ENCODE data around the gene RNF215. TPM values are rescaled to one million over a fixed set of nuclear protein-coding genes. Genes with fewer than 3 reads are reported as not detected.

Gene RNF215
- total RNA-seq, 1 experiment from 2014 or later = 48.8 TPM

DNA sequence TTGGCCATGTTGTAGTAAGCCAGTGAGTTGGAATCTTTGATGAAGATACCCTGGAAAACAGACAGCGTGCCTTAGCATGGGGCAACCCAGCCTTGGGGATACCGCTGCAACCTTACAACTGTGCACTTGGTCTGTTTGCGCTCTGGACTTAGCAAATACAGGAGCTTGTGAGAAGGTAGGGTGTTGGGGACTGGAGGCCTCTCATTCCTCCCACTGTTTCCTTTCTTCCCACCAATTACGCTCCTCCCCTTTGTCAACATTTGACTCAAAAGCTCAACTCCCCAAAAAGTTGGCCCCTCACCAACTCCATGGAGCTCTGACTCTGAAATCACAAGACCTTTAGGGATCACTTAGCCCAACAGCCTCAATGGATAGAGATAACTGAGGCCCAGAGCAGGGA is 52.6 kb downstream of the RNF215 start:
- Mint-ChIP-seq H3K4me3 (ENCODE audit: low read depth, unreplicated experiment) (no peak overlapping the region), H3K27me3 (ENCODE audit: unreplicated experiment) (no peaks in the 10 kb centered on the region), H3K27ac (ENCODE audit: unreplicated experiment) (no peak overlapping the region), H3K9me3 (ENCODE audit: low read depth, unreplicated experiment) (no peaks in the 10 kb centered on the region), H3K4me1 (ENCODE audit: low read depth, unreplicated experiment) (no peaks in the 10 kb centered on the region), H3K36me3 (ENCODE audit: insufficient read depth, unreplicated experiment) (peaks cover 57% of the 10 kb centered on the region)
- intact Hi-C loops (cut with micrococcal nuclease; ENCODE audit: unreplicated experiment) = no loop called here
- no TSS peak for BruUV-seq (replicated peaks)
- no peak for DNase-seq
- CTCF ChIA-PET = interaction anchor here (1.0 kb wide), 1 partner anchor 8 kb away, joined by 3 read pairs; the partner anchor contains the start of gene TBC1D10A
- TF ChIP-seq, protein P1, sequence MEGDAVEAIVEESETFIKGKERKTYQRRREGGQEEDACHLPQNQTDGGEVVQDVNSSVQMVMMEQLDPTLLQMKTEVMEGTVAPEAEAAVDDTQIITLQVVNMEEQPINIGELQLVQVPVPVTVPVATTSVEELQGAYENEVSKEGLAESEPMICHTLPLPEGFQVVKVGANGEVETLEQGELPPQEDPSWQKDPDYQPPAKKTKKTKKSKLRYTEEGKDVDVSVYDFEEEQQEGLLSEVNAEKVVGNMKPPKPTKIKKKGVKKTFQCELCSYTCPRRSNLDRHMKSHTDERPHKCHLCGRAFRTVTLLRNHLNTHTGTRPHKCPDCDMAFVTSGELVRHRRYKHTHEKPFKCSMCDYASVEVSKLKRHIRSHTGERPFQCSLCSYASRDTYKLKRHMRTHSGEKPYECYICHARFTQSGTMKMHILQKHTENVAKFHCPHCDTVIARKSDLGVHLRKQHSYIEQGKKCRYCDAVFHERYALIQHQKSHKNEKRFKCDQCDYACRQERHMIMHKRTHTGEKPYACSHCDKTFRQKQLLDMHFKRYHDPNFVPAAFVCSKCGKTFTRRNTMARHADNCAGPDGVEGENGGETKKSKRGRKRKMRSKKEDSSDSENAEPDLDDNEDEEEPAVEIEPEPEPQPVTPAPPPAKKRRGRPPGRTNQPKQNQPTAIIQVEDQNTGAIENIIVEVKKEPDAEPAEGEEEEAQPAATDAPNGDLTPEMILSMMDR (IDR thresholded peaks at IDR 0.05; ENCODE audit: unreplicated experiment) = no peak

DNA sequence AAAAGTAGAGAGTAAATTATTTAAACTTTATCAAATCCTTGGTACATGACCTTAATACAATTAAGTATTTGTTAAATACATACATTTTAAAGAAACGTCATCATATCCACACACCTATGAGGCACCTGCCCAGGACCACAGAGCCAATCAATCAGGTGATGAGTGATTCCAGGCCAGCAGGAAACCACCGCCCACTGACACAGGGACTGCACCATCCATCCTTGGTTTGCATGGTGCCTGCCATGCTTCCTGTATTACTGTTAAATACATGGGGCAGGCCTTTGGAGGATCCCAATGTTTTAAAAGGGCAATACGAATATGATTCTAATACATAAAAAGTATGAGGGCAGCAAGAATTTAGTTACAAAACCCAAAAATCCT is 53.5 kb downstream of the RNF215 start:
- H3K36me3 Mint-ChIP-seq (ENCODE audit: insufficient read depth, unreplicated experiment) = peaks cover 47% of the 10 kb centered on the region

DNA sequence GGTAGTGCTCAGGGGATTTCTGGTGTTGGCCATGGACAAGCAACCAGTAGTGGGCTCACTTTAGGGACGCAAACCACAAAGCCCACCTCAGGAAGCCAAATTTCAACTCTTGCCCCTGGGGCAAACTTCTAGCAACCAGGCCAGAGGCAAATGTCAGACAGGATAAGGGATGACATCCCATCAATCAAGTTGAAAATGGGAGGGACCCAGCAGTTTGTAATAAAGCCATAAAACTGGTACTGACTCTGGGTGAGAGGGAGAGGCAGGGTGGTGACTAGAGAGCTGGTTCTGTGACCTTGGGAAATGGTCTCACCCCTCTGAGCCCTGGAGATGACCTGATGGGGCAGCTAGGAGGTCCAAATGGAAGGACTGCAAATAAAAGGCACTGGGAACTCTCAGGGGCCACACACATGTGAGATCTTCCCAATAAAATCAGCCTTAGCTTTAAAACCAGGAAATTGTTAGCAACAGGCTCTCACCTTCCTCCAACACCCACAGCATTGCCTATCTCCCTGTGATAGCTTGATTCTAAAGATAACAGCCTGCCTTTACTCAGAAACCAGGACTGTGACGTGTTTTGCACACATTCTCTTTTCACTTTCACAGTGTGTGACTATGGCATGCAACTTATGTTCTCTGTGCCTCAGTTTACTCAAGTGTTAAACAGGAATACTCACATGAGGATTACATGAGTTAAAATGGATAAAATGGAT is 54.1 kb downstream of the RNF215 start:
- peaks cover 46% of the 10 kb centered on the region for H3K36me3 Mint-ChIP-seq (ENCODE audit: insufficient read depth, unreplicated experiment)
- intact Hi-C loops (cut with micrococcal nuclease; ENCODE audit: unreplicated experiment) = no loop called here
- H3K27ac Mint-ChIP-seq (ENCODE audit: unreplicated experiment) = no peak overlapping the region
- H3K4me3 Mint-ChIP-seq (ENCODE audit: low read depth, unreplicated experiment) = no peak overlapping the region
- H3K9me3 Mint-ChIP-seq (ENCODE audit: low read depth, unreplicated experiment) = no peaks in the 10 kb centered on the region
- CTCF ChIA-PET = no interaction called here
- BruUV-seq (replicated peaks) = no TSS peak
- TF ChIP-seq, protein P1 (IDR thresholded peaks at IDR 0.05; ENCODE audit: unreplicated experiment) = no peak
- DNase-seq = no peak
- H3K4me1 Mint-ChIP-seq (ENCODE audit: low read depth, unreplicated experiment) = peaks cover 6% of the 10 kb centered on the region
- no peaks in the 10 kb centered on the region for H3K27me3 Mint-ChIP-seq (ENCODE audit: unreplicated experiment)

More for the DNA sequence above, 53.5 kb downstream of the RNF215 start:
- H3K27me3 Mint-ChIP-seq (ENCODE audit: unreplicated experiment) = no peaks in the 10 kb centered on the region
- DNase-seq = no peak
- BruUV-seq (replicated peaks) = no TSS peak
- H3K9me3 Mint-ChIP-seq (ENCODE audit: low read depth, unreplicated experiment) = no peaks in the 10 kb centered on the region
- no peak overlapping the region for H3K27ac Mint-ChIP-seq (ENCODE audit: unreplicated experiment)
- TF ChIP-seq, protein P1 (IDR thresholded peaks at IDR 0.05; ENCODE audit: unreplicated experiment) = no peak
- no peak overlapping the region for H3K4me3 Mint-ChIP-seq (ENCODE audit: low read depth, unreplicated experiment)
- peaks cover under 1% of the 10 kb centered on the region for H3K4me1 Mint-ChIP-seq (ENCODE audit: low read depth, unreplicated experiment)
- intact Hi-C loops (cut with micrococcal nuclease; ENCODE audit: unreplicated experiment) = no loop called here
- CTCF ChIA-PET = no interaction called here

DNA sequence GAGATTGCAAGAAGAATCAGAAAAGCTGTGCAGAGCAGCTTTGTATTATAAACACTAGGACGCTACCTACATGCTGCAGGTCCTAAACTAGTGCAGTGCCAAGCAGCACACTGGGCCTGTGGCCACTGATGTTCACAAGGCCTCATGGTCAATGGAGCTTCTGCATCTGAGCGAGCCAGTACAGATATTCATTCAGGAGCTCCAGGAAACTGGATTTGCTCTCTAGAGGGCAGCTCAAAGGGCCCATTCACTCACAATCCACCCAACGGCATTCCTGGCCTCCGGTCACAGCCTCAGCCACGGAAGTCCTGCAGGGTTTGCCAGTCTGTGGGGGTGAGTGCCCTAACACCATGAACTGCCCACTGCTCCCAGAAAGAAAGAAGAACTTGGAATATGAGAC is 54.7 kb downstream of the RNF215 start:
- DNase-seq = no peak
- BruUV-seq (replicated peaks) = no TSS peak
- peaks cover 12% of the 10 kb centered on the region for H3K4me1 Mint-ChIP-seq (ENCODE audit: low read depth, unreplicated experiment)
- CTCF ChIA-PET = no interaction called here
- no peak overlapping the region for H3K4me3 Mint-ChIP-seq (ENCODE audit: low read depth, unreplicated experiment)
- no peak overlapping the region for H3K27ac Mint-ChIP-seq (ENCODE audit: unreplicated experiment)
- H3K27me3 Mint-ChIP-seq (ENCODE audit: unreplicated experiment) = no peaks in the 10 kb centered on the region
- peaks cover 46% of the 10 kb centered on the region for H3K36me3 Mint-ChIP-seq (ENCODE audit: insufficient read depth, unreplicated experiment)
- no peaks in the 10 kb centered on the region for H3K9me3 Mint-ChIP-seq (ENCODE audit: low read depth, unreplicated experiment)
- intact Hi-C loops (cut with micrococcal nuclease; ENCODE audit: unreplicated experiment) = no loop called here
- TF ChIP-seq, protein P1 (IDR thresholded peaks at IDR 0.05; ENCODE audit: unreplicated experiment) = no peak

Other genes with a start within 250 kb of the RNF215 start
- gene LIF, start 140.7 kb downstream of the RNF215 start, total RNA-seq (2022) = 202 and 260 TPM in 2 replicates
- gene OSM, start 120.6 kb downstream of the RNF215 start, total RNA-seq (2022) = not detected in 2 replicates
- 12.0 and 14.2 TPM in 2 replicates for gene CASTOR1, start 97.9 kb downstream of the RNF215 start, total RNA-seq (2022)
- 24.5 and 24.8 TPM in 2 replicates for gene TBC1D10A, start 60.5 kb downstream of the RNF215 start, total RNA-seq (2022)
- gene SF3A1, start 30.5 kb downstream of the RNF215 start, total RNA-seq (2022) = 181 and 197 TPM in 2 replicates
- gene CCDC157, start 30.4 kb downstream of the RNF215 start, total RNA-seq (2022) = 5.0 and 5.5 TPM in 2 replicates
- gene SEC14L2, start 9.6 kb upstream of the RNF215 start, total RNA-seq (2022) = 32.1 and 39.1 TPM in 2 replicates
- 30.5 and 33.6 TPM in 2 replicates for gene MTFP1, start 38.4 kb upstream of the RNF215 start, total RNA-seq (2022)
- gene SEC14L3, start 84.6 kb upstream of the RNF215 start, total RNA-seq (2022) = not detected in 2 replicates
- gene SEC14L4, start 118.3 kb upstream of the RNF215 start, total RNA-seq (2022) = 0.35 and 0.98 TPM in 2 replicates
- 0.26 and 0.47 TPM in 2 replicates for gene SEC14L6, start 159.3 kb upstream of the RNF215 start, total RNA-seq (2022)
- gene GAL3ST1, start 187.3 kb upstream of the RNF215 start, total RNA-seq (2022) = 6.5 and 8.2 TPM in 2 replicates
- gene PES1, start 204.5 kb upstream of the RNF215 start, total RNA-seq (2022) = 98.9 and 106 TPM in 2 replicates
- gene TCN2, start 219.8 kb upstream of the RNF215 start, total RNA-seq (2022) = 11.0 and 25.9 TPM in 2 replicates
- 3.2 and 4.0 TPM in 2 replicates for gene SLC35E4, start 248.4 kb upstream of the RNF215 start, total RNA-seq (2022)

Data from Calu3 (cell line).